Gastrocnemius medialis (tissue), 4 donors: ENCODE results near the gene NCKAP1.

Experiments used
- POLR2A ChIP-seq, 2 donors: fragments of 450-650 bp; IDR thresholded peaks; one replicate each; pipeline ENCODE4 v1.6.1; 2017; ENCODE audit warnings: antibody characterized with exemption in 2 of 2, mild to moderate bottlenecking in 2 of 2, moderate library complexity in 2 of 2
- TF ChIP-seq, protein P1 (sequence below), 5 experiments: fragments of 450-650 bp in 3 of 5; fragments of 200-600 bp in 2 of 5; sonication (generic) in 2 of 5; IDR thresholded peaks in 4 of 5; conservative IDR thresholded peaks in 1 of 5; 1 replicate in 4 of 5; 2 replicates in 1 of 5; pipeline ENCODE4 v1.5.1; 2016 to 2019; ENCODE audit warnings: antibody characterized with exemption in 5 of 5, mild to moderate bottlenecking in 3 of 5, moderate library complexity in 3 of 5

DNA sequence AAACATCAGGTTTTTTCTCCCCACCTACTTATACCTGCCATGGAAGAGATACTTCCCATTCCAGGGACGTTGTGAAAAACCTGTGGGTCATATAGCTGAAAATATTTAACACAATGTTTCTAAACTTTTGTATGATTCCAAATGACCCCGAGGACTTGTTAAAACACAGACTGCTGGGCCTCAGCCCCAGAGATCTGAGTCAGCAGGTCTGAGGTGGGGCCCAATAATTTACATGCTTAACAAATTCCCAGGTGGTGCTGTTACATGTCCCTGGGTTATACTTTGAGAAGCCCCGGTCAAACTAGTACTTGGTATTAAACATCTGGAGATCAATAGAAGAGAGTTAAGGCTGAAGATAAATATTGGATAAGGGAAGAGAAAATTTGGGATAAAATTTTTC, 100.4 kb downstream of the NCKAP1 start:
- TF ChIP-seq, protein P1, sequence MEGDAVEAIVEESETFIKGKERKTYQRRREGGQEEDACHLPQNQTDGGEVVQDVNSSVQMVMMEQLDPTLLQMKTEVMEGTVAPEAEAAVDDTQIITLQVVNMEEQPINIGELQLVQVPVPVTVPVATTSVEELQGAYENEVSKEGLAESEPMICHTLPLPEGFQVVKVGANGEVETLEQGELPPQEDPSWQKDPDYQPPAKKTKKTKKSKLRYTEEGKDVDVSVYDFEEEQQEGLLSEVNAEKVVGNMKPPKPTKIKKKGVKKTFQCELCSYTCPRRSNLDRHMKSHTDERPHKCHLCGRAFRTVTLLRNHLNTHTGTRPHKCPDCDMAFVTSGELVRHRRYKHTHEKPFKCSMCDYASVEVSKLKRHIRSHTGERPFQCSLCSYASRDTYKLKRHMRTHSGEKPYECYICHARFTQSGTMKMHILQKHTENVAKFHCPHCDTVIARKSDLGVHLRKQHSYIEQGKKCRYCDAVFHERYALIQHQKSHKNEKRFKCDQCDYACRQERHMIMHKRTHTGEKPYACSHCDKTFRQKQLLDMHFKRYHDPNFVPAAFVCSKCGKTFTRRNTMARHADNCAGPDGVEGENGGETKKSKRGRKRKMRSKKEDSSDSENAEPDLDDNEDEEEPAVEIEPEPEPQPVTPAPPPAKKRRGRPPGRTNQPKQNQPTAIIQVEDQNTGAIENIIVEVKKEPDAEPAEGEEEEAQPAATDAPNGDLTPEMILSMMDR (IDR thresholded peaks at IDR 0.05 in 4 of 5, conservative IDR thresholded peaks at IDR 0.05 in 1 of 5), result no peak
- TF ChIP-seq POLR2A (IDR thresholded peaks at IDR 0.05), result no peak
